Stomach (tissue), 9 donors: ENCODE results near the gene BSN. TPM values are rescaled to one million over a fixed set of nuclear protein-coding genes. Genes with fewer than 3 reads are reported as not detected.

Experiments used
- DNase-seq, 2 donors: peaks; one replicate each; pipeline versions ENCODE4 v3.0.0 to v3.0.0-alpha.2; 2013 to 2019
- H3K27ac ChIP-seq, 5 donors: fragments of 200-600 bp in 4 of 5; sonication (generic) in 4 of 5; one replicate each; pipeline ENCODE4 v1.5.1; 2013 to 2019; ENCODE audit warnings: mild to moderate bottlenecking in 1 of 5, moderate library complexity in 1 of 5
- H3K27me3 ChIP-seq, 3 donors: fragments of 200-600 bp; sonication (generic); one replicate each; pipeline ENCODE4 v1.5.1; 2017 to 2019; ENCODE audit warnings: mixed run types in 1 of 3
- H3K36me3 ChIP-seq, 4 donors: fragments of 200-600 bp; sonication (generic); 1 replicate in 3 of 4; 2 replicates in 1 of 4; pipeline ENCODE4 v1.5.1; 2016 to 2019
- H3K4me1 ChIP-seq, 4 donors: fragments of 200-600 bp; sonication (generic); one replicate each; pipeline ENCODE4 v1.5.1; 2016 to 2019
- H3K4me3 ChIP-seq, 4 donors: fragments of 200-600 bp; sonication (generic) in 3 of 4; one replicate each; pipeline ENCODE4 v1.5.1; 2016 to 2019; ENCODE audit warnings: mild to moderate bottlenecking in 1 of 4
- H3K9me3 ChIP-seq, 4 donors: fragments of 200-600 bp; sonication (generic); one replicate each; pipeline ENCODE4 v1.5.1; 2016 to 2019
- EP300 ChIP-seq: sonication (generic); formaldehyde crosslinking; IDR thresholded peaks from one replicate; pipeline ENCODE4 v1.6.1; 2017; ENCODE audit warnings: antibody characterized with exemption
- POLR2A ChIP-seq, 4 donors: fragments of 450-650 bp; IDR thresholded peaks; one replicate each; pipeline ENCODE4 v1.6.1; 2016; ENCODE audit warnings: antibody characterized with exemption in 4 of 4, control low read depth in 2 of 4, mild to moderate bottlenecking in 1 of 4, moderate library complexity in 1 of 4
- POLR2AphosphoS5 ChIP-seq, 3 donors: sonication (generic); formaldehyde crosslinking; IDR thresholded peaks; one replicate each; pipeline ENCODE4 v1.6.1; 2016; ENCODE audit warnings: antibody characterized with exemption in 3 of 3
- WGBS, 5 donors: extraction: QIAGEN DNeasy Blood & Tissue Kit in 3 of 5; methylation state at CpG; one replicate each; pipeline versions ENCODE4 v1.1.5 to v1.1.7; 2013 to 2018; 5-methylcytosine and 5-hydroxymethylcytosine counted together
- intact Hi-C: fragments of 100-400 bp; cut with DNase I; formaldehyde crosslinking; loops from one replicate; pipeline ENCODE4 v1.15.1; 2023; ENCODE audit warnings: low total_unique reads
- polyA plus RNA-seq, 3 donors: library from polyadenylated mRNA; stranded (reverse); fragments of 200-250 nt; gene quantifications; one replicate each; pipeline ENCODE4 v1.2.3, GENCODE V29; 2013
- total RNA-seq, 5 donors: library from RNA; depleted of rRNA; stranded (reverse); fragments of >200 nt; gene quantifications; one replicate each; pipeline versions ENCODE4 v1.1.0 to v1.2.3, GENCODE V29; 2014 to 2016
- TF ChIP-seq, protein P1 (sequence below), 7 experiments: fragments of 450-650 bp in 4 of 7; fragments of 200-600 bp in 3 of 7; sonication (generic) in 3 of 7; IDR thresholded peaks; one replicate each; pipeline ENCODE4 v1.5.1; 2016 to 2019; ENCODE audit warnings: antibody characterized with exemption in 7 of 7, control low read depth in 2 of 7, mild to moderate bottlenecking in 1 of 7
- donor health status: healthy with polysubstance abuse.
- donor health status: Bipolar disorder and iron deficiency.
- donor health status: healthy.

BSN gene
- total and polyA plus RNA-seq, 8 donors, result 0.03 to 4.5 (median 0.77) TPM; not detected in 2

DNA sequence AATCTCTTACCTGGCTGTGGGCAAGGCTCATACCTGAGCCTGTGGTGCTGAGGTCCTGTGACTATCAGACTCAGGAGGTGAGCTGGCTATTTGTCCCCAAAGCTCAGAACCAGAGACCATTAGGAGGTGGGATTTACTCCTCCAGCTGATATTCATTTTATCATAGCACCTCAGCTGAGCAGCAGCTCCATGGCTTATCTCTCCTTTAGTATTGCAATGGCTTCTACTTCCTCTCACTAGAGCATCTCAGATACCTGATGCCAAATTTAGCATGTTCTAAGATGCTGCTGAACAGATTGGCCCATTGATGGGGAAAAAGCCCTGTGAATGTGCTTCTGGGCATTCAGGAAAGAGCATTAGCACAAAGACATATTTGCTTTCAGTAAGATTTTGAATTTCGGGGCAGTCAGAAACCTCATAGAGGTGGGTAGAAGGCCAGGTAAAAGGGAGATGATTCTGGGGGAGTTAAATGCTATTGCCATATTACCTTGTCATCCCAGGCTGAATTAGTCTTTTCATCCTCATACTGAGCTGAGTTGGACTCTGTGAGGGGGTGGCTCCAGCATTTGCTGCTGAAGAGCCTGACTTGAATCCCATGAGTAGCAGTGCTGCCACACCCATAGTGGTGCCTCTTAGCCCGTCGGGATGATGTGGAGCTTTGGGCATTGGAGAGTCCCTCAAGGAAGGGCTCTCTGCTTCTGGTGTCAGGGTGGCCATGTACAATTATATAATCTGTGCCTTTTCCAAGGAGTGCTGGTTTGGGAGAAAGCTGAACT, 2.4 kb downstream of the BSN start:
- no peak for DNase-seq
- WGBS, 5 donors, result 84 to 92% (median 90%) methylated on average over 3 of the region's 3 CpGs
- Histone ChIP-seq H3K9me3 (no peaks in the 10 kb centered on the region), H3K36me3 (no peaks in the 10 kb centered on the region), H3K4me3 (no peak overlapping the region), H3K27me3 (peaks cover 0 to 20% (median 3%) of the 10 kb centered on the region in 3 donors), H3K4me1 (peaks cover 6 to 21% (median 21%) of the 10 kb centered on the region in 4 donors), H3K27ac (no peak overlapping the region)
- TF ChIP-seq EP300, result no peak
- no peak for TF ChIP-seq POLR2A (IDR thresholded peaks at IDR 0.05)
- TF ChIP-seq POLR2AphosphoS5 (IDR thresholded peaks at IDR 0.05), result no peak
- TF ChIP-seq, protein P1, sequence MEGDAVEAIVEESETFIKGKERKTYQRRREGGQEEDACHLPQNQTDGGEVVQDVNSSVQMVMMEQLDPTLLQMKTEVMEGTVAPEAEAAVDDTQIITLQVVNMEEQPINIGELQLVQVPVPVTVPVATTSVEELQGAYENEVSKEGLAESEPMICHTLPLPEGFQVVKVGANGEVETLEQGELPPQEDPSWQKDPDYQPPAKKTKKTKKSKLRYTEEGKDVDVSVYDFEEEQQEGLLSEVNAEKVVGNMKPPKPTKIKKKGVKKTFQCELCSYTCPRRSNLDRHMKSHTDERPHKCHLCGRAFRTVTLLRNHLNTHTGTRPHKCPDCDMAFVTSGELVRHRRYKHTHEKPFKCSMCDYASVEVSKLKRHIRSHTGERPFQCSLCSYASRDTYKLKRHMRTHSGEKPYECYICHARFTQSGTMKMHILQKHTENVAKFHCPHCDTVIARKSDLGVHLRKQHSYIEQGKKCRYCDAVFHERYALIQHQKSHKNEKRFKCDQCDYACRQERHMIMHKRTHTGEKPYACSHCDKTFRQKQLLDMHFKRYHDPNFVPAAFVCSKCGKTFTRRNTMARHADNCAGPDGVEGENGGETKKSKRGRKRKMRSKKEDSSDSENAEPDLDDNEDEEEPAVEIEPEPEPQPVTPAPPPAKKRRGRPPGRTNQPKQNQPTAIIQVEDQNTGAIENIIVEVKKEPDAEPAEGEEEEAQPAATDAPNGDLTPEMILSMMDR (IDR thresholded peaks at IDR 0.05), result no peak
- intact Hi-C loops, result no loop called here

DNA sequence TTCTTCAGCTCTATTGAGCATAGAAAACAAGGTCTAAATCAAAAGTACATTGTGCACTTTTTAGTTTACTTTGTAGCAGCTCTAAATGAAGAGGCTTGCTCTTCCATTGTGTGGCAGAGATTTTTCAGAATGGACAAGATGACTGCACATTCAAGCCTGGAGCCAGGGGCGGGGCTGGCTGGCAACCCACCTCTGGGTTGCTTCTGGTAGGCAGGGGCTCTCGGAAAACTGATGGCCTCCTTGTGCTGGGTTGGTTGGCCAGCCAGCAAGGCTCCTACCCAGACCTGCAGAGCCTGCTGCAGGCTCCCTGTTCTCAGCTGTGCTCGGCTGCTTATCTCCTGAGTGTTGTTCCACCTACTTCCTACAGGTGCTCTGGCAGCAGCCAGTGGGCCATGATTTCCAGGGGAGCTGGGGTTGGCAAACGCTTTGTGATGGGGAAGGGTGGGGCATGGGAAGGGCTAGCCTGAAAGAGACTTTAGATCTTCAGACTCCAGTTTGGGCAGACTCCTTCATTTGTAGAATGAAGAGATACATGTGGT, 8.8 kb downstream of the BSN start:
- TF ChIP-seq EP300, result no peak
- TF ChIP-seq, protein P1 (IDR thresholded peaks at IDR 0.05), result peak in 1 of 7 experiments; percentile 26
- Histone ChIP-seq H3K4me1 (no peaks in the 10 kb centered on the region), H3K9me3 (no peaks in the 10 kb centered on the region), H3K27me3 (no peaks in the 10 kb centered on the region), H3K36me3 (no peaks in the 10 kb centered on the region), H3K4me3 (no peak overlapping the region), H3K27ac (no peak overlapping the region)
- intact Hi-C loops, result no loop called here
- DNase-seq, result peak in 1 of 2 donors; percentile 23
- WGBS, 5 donors, result 27 to 61% (median 33%) methylated on average over 4 of the region's 4 CpGs

DNA sequence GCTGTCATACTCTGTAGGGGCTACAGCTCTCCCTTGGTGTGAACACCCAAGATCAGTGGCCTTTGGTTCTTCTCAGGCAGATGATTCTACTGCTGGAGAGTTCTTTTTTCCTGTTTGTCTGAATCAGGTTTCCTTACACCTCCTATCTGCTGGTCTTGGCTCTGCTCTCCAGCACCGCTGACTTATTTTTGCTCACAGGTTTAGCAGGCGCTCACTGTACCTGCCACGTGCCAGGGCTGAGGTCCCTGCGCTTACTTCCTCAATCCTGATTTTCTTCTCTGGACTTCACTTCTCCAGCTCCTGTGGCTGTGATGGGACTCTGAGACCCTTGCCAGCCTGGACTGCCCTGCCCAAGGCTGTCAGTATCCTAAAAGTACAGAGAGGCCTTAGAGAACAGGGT, 9.5 kb downstream of the BSN start:
- H3K9me3 ChIP-seq, result no peaks in the 10 kb centered on the region
- H3K27me3 ChIP-seq, result no peaks in the 10 kb centered on the region
- H3K36me3 ChIP-seq, result no peaks in the 10 kb centered on the region
- intact Hi-C loops, result no loop called here
- H3K27ac ChIP-seq, result no peak overlapping the region
- no peak overlapping the region for H3K4me3 ChIP-seq
- no peaks in the 10 kb centered on the region for H3K4me1 ChIP-seq
- WGBS, 5 donors, result 59 to 74% (median 69%) methylated on average over 4 of the region's 4 CpGs
- DNase-seq, result no peak
- TF ChIP-seq EP300, result no peak
- no peak for TF ChIP-seq POLR2AphosphoS5 (IDR thresholded peaks at IDR 0.05)
- TF ChIP-seq, protein P1 (IDR thresholded peaks at IDR 0.05), result no peak
- no peak for TF ChIP-seq POLR2A (IDR thresholded peaks at IDR 0.05)

DNA sequence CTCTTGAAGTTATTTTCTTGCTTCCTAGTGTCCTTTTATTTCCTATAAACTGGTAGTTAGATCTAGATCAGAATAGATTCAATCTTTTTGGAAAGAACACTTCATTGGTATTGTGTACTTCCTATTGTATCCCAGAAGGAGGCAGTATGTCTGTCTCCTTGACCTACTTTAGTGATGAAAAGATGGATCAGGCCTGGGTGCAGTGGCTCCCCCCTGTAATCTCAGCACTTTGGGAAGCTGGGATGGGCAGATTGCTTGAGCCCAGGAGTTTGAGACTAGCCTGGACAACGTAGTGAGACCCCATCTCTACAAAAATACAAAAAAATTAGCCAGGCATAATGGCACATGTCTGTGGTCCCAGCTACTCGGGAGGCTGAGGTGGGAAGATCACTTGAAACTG, 12.0 kb downstream of the BSN start:
- WGBS, 5 donors, result 73 to 82% (median 77%) methylated on average over 2 of the region's 2 CpGs
- no peaks in the 10 kb centered on the region for H3K4me1 ChIP-seq
- intact Hi-C loops, result no loop called here

More for the DNA sequence above, 12.0 kb downstream of the BSN start:
- DNase-seq, result no peak
- Histone ChIP-seq H3K27me3 (no peaks in the 10 kb centered on the region), H3K27ac (no peak overlapping the region), H3K9me3 (no peaks in the 10 kb centered on the region), H3K36me3 (no peaks in the 10 kb centered on the region), H3K4me3 (no peak overlapping the region)
- TF ChIP-seq EP300, result no peak
- no peak for TF ChIP-seq POLR2AphosphoS5 (IDR thresholded peaks at IDR 0.05)
- TF ChIP-seq POLR2A (IDR thresholded peaks at IDR 0.05), result no peak
- TF ChIP-seq, protein P1 (IDR thresholded peaks at IDR 0.05), result no peak
